Stimulated activated naive CD8-positive, alpha-beta T cell treated with anti-CD3 and anti-CD28 coated beads, Interleukin-15, amount 100 ng/mL, for 72 hours (primary cell): ENCODE results near the gene RAX.
A peak's percentile ranks its signal among the peaks of the same experiment; 100 is the strongest.

Source experiments
- ATAC-seq: fragments of 150-1000 bp; cut with Tn5 transposase; 2 replicates; pipeline ENCODE4 v1.10.0; 2021; ENCODE audit warnings: mild to moderate bottlenecking, moderate library complexity
- DNase-seq, 2 donors: peaks; one replicate each; pipeline ENCODE4 v3.0.0; 2021 to 2022
- H3K27ac Mint-ChIP-seq, 2 donors: one replicate each; pipeline ENCODE4 v1.8.0; 2022; ENCODE audit warnings: mild to moderate bottlenecking in 2 of 2, mixed read lengths in 2 of 2, moderate library complexity in 2 of 2
- H3K27me3 Mint-ChIP-seq: one replicate; pipeline ENCODE4 v1.8.0; 2022; ENCODE audit warnings: mixed read lengths
- H3K4me1 Mint-ChIP-seq: one replicate; pipeline ENCODE4 v1.8.0; 2022; ENCODE audit warnings: mild to moderate bottlenecking, mixed read lengths
- H3K4me3 Mint-ChIP-seq, 2 donors: one replicate each; pipeline ENCODE4 v1.8.0; 2022; ENCODE audit warnings: mild to moderate bottlenecking in 2 of 2, mixed read lengths in 2 of 2, moderate library complexity in 1 of 2
- H3K9me3 Mint-ChIP-seq, 2 donors: one replicate each; pipeline ENCODE4 v1.8.0; 2022; ENCODE audit warnings: mixed read lengths in 2 of 2

The RAX gene

GRCh38 chr18:59232309-59233016 lies 40.8 kb downstream of the RAX start:
- Mint-ChIP-seq H3K27ac (no peak overlapping the region), H3K4me3 (no peak overlapping the region), H3K9me3 (no peaks in the 10 kb centered on the region), H3K4me1 (no peaks in the 10 kb centered on the region), H3K27me3 (peaks cover 54% of the 10 kb centered on the region)
- ATAC-seq (no peak), DNase-seq (no peak)

GRCh38 chr18:59231877-59232276 lies 41.4 kb downstream of the RAX start:
- DNase-seq (no peak), ATAC-seq (no peak)
- Mint-ChIP-seq H3K4me1 (no peaks in the 10 kb centered on the region), H3K27ac (no peak overlapping the region), H3K27me3 (peaks cover 54% of the 10 kb centered on the region), H3K4me3 (no peak overlapping the region), H3K9me3 (no peaks in the 10 kb centered on the region)

- Mint-ChIP-seq H3K9me3 (no peaks in the 10 kb centered on the region), H3K4me3 (no peak overlapping the region), H3K4me1 (no peaks in the 10 kb centered on the region), H3K27ac (no peak overlapping the region), H3K27me3 (peaks cover 50% of the 10 kb centered on the region)
- no peak for DNase-seq
- no peak for ATAC-seq
Observed at GRCh38 chr18:59231114-59231513, 42.1 kb downstream of the RAX start.

- Mint-ChIP-seq H3K4me3 (no peak overlapping the region), H3K27ac (no peak overlapping the region), H3K4me1 (no peaks in the 10 kb centered on the region), H3K9me3 (no peaks in the 10 kb centered on the region), H3K27me3 (peaks cover 55% of the 10 kb centered on the region)
- no peak for DNase-seq
- ATAC-seq: no peak
Observed at GRCh38 chr18:59229701-59230443, 43.4 kb downstream of the RAX start.

GRCh38 chr18:59229191-59229590 lies 44.1 kb downstream of the RAX start:
- Mint-ChIP-seq H3K9me3 (no peaks in the 10 kb centered on the region), H3K27me3 (peaks cover 58% of the 10 kb centered on the region), H3K4me3 (no peak overlapping the region), H3K27ac (no peak overlapping the region), H3K4me1 (no peaks in the 10 kb centered on the region)
- ATAC-seq (no peak), DNase-seq (no peak)

GRCh38 chr18:59228351-59228750 lies 44.9 kb downstream of the RAX start:
- Mint-ChIP-seq H3K4me3 (no peak overlapping the region), H3K4me1 (no peaks in the 10 kb centered on the region), H3K9me3 (no peaks in the 10 kb centered on the region), H3K27me3 (peaks cover 66% of the 10 kb centered on the region), H3K27ac (no peak overlapping the region)
- no peak for ATAC-seq
- DNase-seq: no peak

- no peak for ATAC-seq
- Mint-ChIP-seq H3K27ac (no peak overlapping the region), H3K27me3 (peaks cover 89% of the 10 kb centered on the region), H3K9me3 (no peaks in the 10 kb centered on the region), H3K4me1 (peaks cover 11% of the 10 kb centered on the region), H3K4me3 (no peak overlapping the region)
- no peak for DNase-seq
Observed at GRCh38 chr18:59222341-59222740, 50.9 kb downstream of the RAX start.

- H3K4me3 Mint-ChIP-seq: peak overlapping the region in 1 of 2 donors; percentile 45
- no peak for ATAC-seq
- no peaks in the 10 kb centered on the region for H3K9me3 Mint-ChIP-seq
- peaks cover 11% of the 10 kb centered on the region for H3K4me1 Mint-ChIP-seq
- H3K27ac Mint-ChIP-seq: no peak overlapping the region
- no peak for DNase-seq
- H3K27me3 Mint-ChIP-seq: peaks cover 92% of the 10 kb centered on the region
Observed at GRCh38 chr18:59220784-59221765, 52.2 kb downstream of the RAX start.

GRCh38 chr18:59220164-59220783 lies 53.0 kb downstream of the RAX start:
- H3K9me3 Mint-ChIP-seq: no peaks in the 10 kb centered on the region
- DNase-seq (no peak), ATAC-seq (no peak)
- peaks cover 95% of the 10 kb centered on the region for H3K27me3 Mint-ChIP-seq
- H3K4me3 Mint-ChIP-seq: no peak overlapping the region
- peaks cover 11% of the 10 kb centered on the region for H3K4me1 Mint-ChIP-seq
- H3K27ac Mint-ChIP-seq: no peak overlapping the region

GRCh38 chr18:59219672-59220163 lies 53.5 kb downstream of the RAX start, which contains the start of gene GRP:
GRP (plus strand) TSS chr18:59220158; CDS start chr18:59220266, 108 bp downstream.
- Mint-ChIP-seq H3K4me1 (peaks cover 11% of the 10 kb centered on the region), H3K27me3 (peaks cover 91% of the 10 kb centered on the region), H3K4me3 (peak within 1 kb of the TSS in 1 of 2 donors; percentile 45), H3K9me3 (no peaks in the 10 kb centered on the region), H3K27ac (no peak within 1 kb of the TSS)
- DNase-seq (no peak), ATAC-seq (no peak)

- no peak for ATAC-seq
- Mint-ChIP-seq H3K27me3 (peaks cover 77% of the 10 kb centered on the region), H3K4me1 (peaks cover 11% of the 10 kb centered on the region)
Observed at GRCh38 chr18:59218018-59218417, 55.2 kb downstream of the RAX start.

More at GRCh38 chr18:59218018-59218417, 55.2 kb downstream of the RAX start:
- H3K27ac Mint-ChIP-seq: no peak overlapping the region
- no peak overlapping the region for H3K4me3 Mint-ChIP-seq
- no peaks in the 10 kb centered on the region for H3K9me3 Mint-ChIP-seq
- DNase-seq: no peak
